ENCODE measurements around the gene APOL2. TPM values are rescaled to one million over a fixed set of nuclear protein-coding genes. Genes with fewer than 3 reads are reported as not detected.
A peak's percentile ranks its signal among the peaks of the same experiment; 100 is the strongest.
"Not testable (repeated sequence)": the region's sequence is repeated elsewhere in the genome, so short reads cannot be mapped to it uniquely, and the experiment has no call there.

The APOL2 gene
- total RNA-seq, 2 experiments from 2014 or later = 77.0 to 85.4 TPM

DNA sequence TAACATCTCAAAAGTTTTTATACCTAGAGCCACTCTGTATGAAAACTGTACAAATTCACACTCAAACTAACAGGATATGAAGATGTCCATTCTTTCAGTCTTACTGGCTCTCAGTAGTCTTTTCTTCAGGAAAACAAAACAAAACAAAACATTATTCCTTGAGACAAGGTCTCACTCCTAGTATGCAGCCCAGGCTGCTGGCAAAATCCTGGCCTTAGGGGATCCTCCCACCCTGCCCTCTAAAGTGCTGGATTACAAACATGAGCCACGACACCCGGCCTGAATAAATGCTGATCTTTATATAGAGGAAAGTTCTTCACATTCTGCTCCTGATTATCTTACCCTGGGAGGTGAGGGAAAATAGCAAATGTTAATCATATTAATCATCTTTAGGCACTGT, 5.1 kb downstream of the APOL2 start:
- no peak overlapping the region for H3K4me3 Mint-ChIP-seq
- ChIA-PET POLR2A (no interaction called here), CTCF (no interaction called here)
- H3K27me3 Mint-ChIP-seq = no peaks in the 10 kb centered on the region
- H3K9me3 Mint-ChIP-seq = peaks cover 9% of the 10 kb centered on the region
- H3K4me1 Mint-ChIP-seq = peaks cover 54% of the 10 kb centered on the region
- H3K27ac Mint-ChIP-seq = peak overlapping the region; percentile 27
- DNase-seq = no peak
- H3K36me3 Mint-ChIP-seq (ENCODE audit: low read depth) = peaks cover 88% of the 10 kb centered on the region

DNA sequence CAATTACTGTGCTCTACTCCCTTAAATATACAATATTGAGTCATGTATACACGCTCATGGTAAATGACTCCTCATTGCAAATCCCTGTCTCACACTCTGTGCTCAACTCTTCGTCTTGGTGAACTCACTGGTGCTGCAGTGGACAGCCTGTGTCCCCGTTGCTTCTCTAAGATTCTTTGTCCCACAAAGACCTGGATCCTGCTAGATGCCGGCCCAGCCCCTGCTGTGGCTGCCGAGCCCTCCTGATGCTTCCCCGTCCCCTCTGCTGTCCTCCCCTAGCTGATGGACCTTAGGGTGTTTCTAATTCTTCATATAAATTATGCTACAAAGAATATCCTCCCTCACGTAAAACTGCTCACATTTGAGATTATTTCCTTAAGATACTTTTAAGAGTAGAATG, 5.5 kb downstream of the APOL2 start:
- Mint-ChIP-seq H3K9me3 (peaks cover 9% of the 10 kb centered on the region), H3K4me1 (peaks cover 56% of the 10 kb centered on the region), H3K4me3 (no peak overlapping the region), H3K27me3 (no peaks in the 10 kb centered on the region), H3K36me3 (ENCODE audit: low read depth) (peaks cover 88% of the 10 kb centered on the region), H3K27ac (no peak overlapping the region)
- ChIA-PET POLR2A (no interaction called here), CTCF (no interaction called here)
- no peak for DNase-seq

DNA sequence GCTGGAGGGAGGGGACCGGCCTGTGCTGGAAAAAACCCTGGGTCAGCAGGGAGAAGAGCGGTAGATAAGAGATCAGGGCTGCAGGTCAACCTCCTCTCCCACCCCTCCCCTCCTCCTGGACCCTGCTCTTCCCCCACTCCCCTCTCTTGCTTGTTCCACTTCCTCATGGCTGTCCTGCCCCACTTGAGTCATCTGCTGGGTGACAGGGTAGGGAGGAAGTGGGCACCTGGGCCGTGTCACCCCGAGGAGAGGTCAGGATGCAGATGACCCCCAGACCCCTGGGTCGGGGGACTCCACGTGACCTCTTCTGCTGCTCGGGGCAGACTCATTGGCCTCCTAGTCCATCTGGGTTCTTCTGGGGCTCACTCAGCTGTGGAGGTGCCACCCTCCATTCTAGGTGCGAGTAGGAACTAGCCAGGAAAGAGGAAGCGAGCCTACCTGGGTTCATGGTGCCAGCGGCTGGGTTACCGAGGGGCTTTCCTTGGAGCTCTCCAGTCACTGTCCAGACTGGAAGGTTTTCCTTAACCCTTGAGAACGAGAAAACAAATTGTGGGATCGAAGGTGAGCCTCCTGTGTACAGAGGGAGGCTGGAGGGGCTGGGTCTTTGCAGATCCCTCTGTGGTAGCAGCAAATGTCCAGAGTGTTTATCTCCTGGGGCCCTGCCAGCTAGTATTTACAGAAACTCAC, 6.5 kb downstream of the APOL2 start:
- POLR2A ChIA-PET = no interaction called here
- H3K4me1 Mint-ChIP-seq = peaks cover 53% of the 10 kb centered on the region
- peaks cover 89% of the 10 kb centered on the region for H3K36me3 Mint-ChIP-seq (ENCODE audit: low read depth)
- DNase-seq = no peak
- peaks cover 9% of the 10 kb centered on the region for H3K9me3 Mint-ChIP-seq
- no peak overlapping the region for H3K4me3 Mint-ChIP-seq
- no peaks in the 10 kb centered on the region for H3K27me3 Mint-ChIP-seq
- H3K27ac Mint-ChIP-seq = peak overlapping the region; percentile 58
- CTCF ChIA-PET = no interaction called here

DNA sequence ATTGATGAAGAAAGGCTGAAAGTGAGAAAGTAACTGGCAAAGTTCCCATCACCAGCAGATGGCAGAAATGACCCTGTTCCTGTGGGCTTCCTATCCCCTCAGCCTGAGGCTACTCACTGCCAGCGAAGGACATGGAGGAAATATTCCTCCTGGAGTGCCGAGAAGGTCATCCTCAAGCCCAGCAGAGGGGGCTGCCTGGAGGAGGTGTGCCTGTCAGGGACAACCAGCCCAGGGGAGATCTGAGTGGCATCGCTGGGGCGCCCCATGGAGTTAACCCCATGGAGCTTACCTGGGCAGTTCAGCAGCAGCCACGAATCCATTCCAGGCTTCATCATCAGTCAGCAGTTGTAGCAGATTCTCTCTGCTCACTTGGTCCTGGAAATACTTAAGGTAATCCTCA, 8.3 kb downstream of the APOL2 start:
- CTCF ChIA-PET, H3K27me3 Mint-ChIP-seq, H3K9me3 Mint-ChIP-seq, POLR2A ChIA-PET, H3K4me3 Mint-ChIP-seq, DNase-seq, H3K27ac Mint-ChIP-seq: not testable (repeated sequence)
- Mint-ChIP-seq H3K4me1 (peaks cover 39% of the 10 kb centered on the region), H3K36me3 (ENCODE audit: low read depth) (peaks cover 83% of the 10 kb centered on the region)

DNA sequence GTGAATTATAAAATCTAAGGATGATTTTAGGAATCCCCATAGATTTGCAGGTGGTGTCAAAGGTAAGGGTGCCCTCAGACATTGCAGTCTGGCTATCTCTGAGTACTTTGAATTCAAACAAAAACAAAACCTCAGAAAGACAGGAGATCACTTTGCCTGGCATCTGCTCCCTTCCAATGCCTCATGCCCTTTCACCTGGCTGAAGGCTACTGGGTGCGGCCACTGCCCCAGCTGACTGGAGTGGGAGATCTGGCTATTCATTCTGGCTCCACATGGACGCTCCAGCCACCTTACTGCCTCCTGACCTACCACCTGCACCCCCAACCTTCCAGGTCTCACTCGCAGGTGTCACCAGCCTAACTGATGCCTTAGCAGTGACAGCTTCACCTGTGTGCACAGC, 9.7 kb downstream of the APOL2 start:
- H3K4me1 Mint-ChIP-seq = peaks cover 25% of the 10 kb centered on the region
- DNase-seq, H3K27me3 Mint-ChIP-seq, H3K9me3 Mint-ChIP-seq, H3K27ac Mint-ChIP-seq, POLR2A ChIA-PET, H3K4me3 Mint-ChIP-seq: not testable (repeated sequence)
- CTCF ChIA-PET = interaction anchor here (3.6 kb wide), 1 partner anchor 9 kb away, joined by 14 read pairs; the partner anchor contains the start of gene APOL2
- peaks cover 69% of the 10 kb centered on the region for H3K36me3 Mint-ChIP-seq (ENCODE audit: low read depth)

DNA sequence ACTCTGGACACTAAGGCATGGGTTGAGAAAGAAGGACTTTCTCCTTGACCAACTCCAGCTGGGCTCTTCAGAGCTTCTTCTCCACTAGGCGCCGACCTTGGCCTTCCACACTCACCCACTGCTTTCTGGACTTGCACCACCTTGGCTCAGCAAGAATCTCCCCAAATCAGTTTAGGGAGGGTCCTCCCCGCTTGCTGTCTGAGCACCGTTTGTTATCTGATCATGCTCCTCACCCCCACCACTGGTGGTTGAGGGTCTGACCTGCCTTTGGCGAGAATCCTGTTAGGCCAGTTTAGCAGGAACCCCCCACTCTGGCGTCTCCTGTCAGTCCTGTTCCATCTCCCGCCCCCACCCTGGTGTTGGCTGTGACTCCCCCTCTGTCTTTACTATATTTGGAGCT, 10.4 kb downstream of the APOL2 start:
- Mint-ChIP-seq H3K36me3 (ENCODE audit: low read depth) (peaks cover 62% of the 10 kb centered on the region), H3K27me3 (no peaks in the 10 kb centered on the region), H3K9me3 (no peaks in the 10 kb centered on the region), H3K4me1 (peaks cover 18% of the 10 kb centered on the region), H3K4me3 (no peak overlapping the region), H3K27ac (peak overlapping the region; percentile 42)
- CTCF ChIA-PET = interaction anchor here (3.6 kb wide), 1 partner anchor 10 kb away, joined by 14 read pairs; the partner anchor contains the start of gene APOL2
- POLR2A ChIA-PET = no interaction called here
- DNase-seq = no peak

DNA sequence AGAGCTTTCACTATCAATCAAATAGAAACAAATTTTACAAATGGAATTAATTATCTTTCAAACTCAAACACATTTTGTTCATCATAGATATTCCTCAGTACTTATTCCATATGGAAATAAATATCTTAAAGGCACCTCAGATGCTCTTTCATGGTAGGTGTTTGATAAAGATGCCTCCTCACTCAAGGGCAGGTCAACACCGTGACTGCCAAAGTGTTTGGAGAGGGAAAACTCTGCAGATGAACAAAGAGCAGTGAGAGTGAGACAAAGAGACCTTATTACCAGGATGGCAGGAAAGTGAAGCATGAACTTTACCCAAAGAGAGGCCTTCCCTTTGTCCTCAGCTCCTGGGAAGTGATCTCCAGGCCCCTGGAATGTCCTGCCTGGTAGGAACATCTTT, 11.0 kb downstream of the APOL2 start:
- H3K4me3 Mint-ChIP-seq, H3K27me3 Mint-ChIP-seq, DNase-seq, H3K9me3 Mint-ChIP-seq, POLR2A ChIA-PET: not testable (repeated sequence)
- CTCF ChIA-PET = interaction anchor here (1.0 to 3.6 kb wide), 2 partner anchors 10 to 12 kb away, joined by 3 to 14 read pairs; partner anchors contain the start of gene APOL2
- Mint-ChIP-seq H3K27ac (peak overlapping the region; percentile 42), H3K36me3 (ENCODE audit: low read depth) (peaks cover 57% of the 10 kb centered on the region), H3K4me1 (peaks cover 14% of the 10 kb centered on the region)

- Mint-ChIP-seq H3K36me3 (ENCODE audit: low read depth) (peaks cover 52% of the 10 kb centered on the region), H3K27ac (no peak overlapping the region), H3K27me3 (no peaks in the 10 kb centered on the region), H3K4me1 (peaks cover 12% of the 10 kb centered on the region), H3K4me3 (no peak overlapping the region), H3K9me3 (no peaks in the 10 kb centered on the region)
- DNase-seq = no peak
- CTCF ChIA-PET = interaction anchor here (1.0 to 3.6 kb wide), 2 partner anchors 11 kb away, joined by 3 to 14 read pairs; partner anchors contain the start of gene APOL2
- POLR2A ChIA-PET = interaction anchor here (0.9 kb wide), 1 partner anchor 11 kb away, joined by 5 read pairs; the partner anchor contains the start of gene APOL2
Measured at GRCh38 chr22:36227806-36228205, 11.5 kb downstream of the APOL2 start.

DNA sequence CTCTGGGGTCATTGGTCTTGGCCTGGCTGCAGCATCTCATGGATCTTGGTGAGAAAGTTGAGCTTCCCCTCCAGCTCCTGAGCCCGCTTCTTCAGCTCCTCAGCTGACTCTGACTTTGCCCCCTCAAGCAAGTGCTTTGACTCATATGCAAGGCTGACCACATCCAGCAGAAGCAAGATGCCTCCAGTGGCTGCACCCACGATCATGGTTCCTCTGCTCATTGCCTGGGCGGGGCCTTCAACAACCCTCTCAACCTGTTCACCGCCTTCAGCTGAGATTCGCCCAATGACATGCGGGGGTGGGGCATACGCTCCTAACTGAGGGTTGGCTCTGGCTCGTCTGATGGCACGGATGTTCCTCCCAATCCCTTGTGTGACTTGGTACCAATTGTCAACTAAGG, 11.9 kb downstream of the APOL2 start:
- no peaks in the 10 kb centered on the region for H3K27me3 Mint-ChIP-seq
- ChIA-PET CTCF (interaction anchor here (1.0 to 3.6 kb wide), 4 partner anchors 9 to 12 kb away, joined by 3 to 14 read pairs (median 4); partner anchors contain the start of gene APOL2), POLR2A (interaction anchor here (0.6 to 0.9 kb wide), 2 partner anchors 12 to 676 kb away, joined by 3 to 5 read pairs; partner anchors contain the start of gene APOL2)
- H3K9me3 Mint-ChIP-seq = no peaks in the 10 kb centered on the region
- no peak overlapping the region for H3K27ac Mint-ChIP-seq
- peaks cover 11% of the 10 kb centered on the region for H3K4me1 Mint-ChIP-seq
- H3K36me3 Mint-ChIP-seq (ENCODE audit: low read depth) = peaks cover 48% of the 10 kb centered on the region
- H3K4me3 Mint-ChIP-seq = no peak overlapping the region
- peak; percentile 16 for DNase-seq

GRCh38 chr22:36226189-36226588, 13.1 kb downstream of the APOL2 start:
- H3K4me3 Mint-ChIP-seq = no peak overlapping the region
- peaks cover 2% of the 10 kb centered on the region for H3K27me3 Mint-ChIP-seq
- peaks cover 11% of the 10 kb centered on the region for H3K4me1 Mint-ChIP-seq
- ChIA-PET POLR2A (no interaction called here), CTCF (interaction anchor here (0.9 to 3.6 kb wide), 4 partner anchors 10 to 160 kb away, joined by 3 to 14 read pairs (median 4); partner anchors contain the start of gene APOL2)
- H3K9me3 Mint-ChIP-seq = no peaks in the 10 kb centered on the region
- no peak overlapping the region for H3K27ac Mint-ChIP-seq
- no peak for DNase-seq
- peaks cover 39% of the 10 kb centered on the region for H3K36me3 Mint-ChIP-seq (ENCODE audit: low read depth)

DNA sequence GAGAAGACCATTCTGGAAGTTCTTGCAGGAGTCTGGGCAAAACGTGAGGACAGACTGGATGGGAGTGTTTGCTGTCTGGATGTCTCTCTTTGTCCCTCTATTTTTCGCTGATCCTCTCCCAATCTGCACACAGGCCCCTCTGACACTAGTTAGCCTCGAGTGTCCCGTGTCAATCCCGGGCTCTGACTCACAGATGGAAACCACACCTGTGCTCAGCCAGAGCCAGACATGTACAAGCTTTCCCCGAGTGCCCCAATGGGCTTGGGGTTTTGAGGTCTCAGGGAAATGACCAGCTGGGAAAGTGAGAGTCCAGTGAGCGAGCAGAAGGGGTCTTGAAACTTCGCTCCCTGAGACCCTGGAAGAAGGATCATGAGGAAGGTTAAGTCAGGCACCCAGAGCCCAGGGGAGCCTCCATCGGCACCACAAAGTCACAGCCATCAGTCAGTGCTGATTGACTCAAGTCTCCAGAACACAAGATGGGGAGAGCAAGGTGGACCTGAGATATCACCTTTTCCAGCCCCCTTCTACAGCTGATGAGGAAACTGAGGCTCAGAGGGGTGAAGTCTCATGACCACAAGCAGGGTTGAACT, 13.9 kb downstream of the APOL2 start:
- H3K27me3 Mint-ChIP-seq = peaks cover 2% of the 10 kb centered on the region
- H3K4me1 Mint-ChIP-seq = peaks cover 11% of the 10 kb centered on the region
- no peak overlapping the region for H3K4me3 Mint-ChIP-seq
- no peak overlapping the region for H3K27ac Mint-ChIP-seq
- DNase-seq = no peak
- H3K9me3 Mint-ChIP-seq = no peaks in the 10 kb centered on the region
- CTCF ChIA-PET = interaction anchor here (2.3 kb wide), 1 partner anchor 10 kb away, joined by 5 read pairs; no protein-coding TSS in a partner anchor
- peaks cover 31% of the 10 kb centered on the region for H3K36me3 Mint-ChIP-seq (ENCODE audit: low read depth)
- POLR2A ChIA-PET = no interaction called here

DNA sequence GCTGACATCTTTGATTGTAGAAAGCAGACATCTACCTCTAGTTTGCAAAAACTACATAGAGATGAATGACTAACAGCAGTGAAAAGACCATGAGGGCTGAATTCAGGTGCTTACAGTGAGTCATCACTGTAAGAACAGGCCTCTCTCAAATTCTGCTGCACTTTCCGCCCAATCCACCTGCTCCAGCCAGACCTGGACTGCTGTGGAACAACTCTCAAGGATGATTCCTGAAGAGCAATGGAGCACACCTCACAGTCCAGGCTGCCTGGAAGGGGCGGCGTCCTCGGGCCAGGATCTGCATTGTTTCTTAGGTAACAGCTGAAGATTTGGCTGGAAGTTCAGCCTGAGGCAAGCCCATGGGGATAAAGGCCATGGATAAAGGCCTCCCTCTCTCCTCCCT, 15.1 kb downstream of the APOL2 start:
- Mint-ChIP-seq H3K4me1 (peaks cover 12% of the 10 kb centered on the region), H3K27ac (no peak overlapping the region), H3K9me3 (no peaks in the 10 kb centered on the region), H3K36me3 (ENCODE audit: low read depth) (peaks cover 23% of the 10 kb centered on the region), H3K4me3 (no peak overlapping the region), H3K27me3 (peaks cover 4% of the 10 kb centered on the region)
- no peak for DNase-seq
- ChIA-PET CTCF (interaction anchor here (0.6 kb wide), 1 partner anchor 35 kb away, joined by 4 read pairs; no protein-coding TSS in a partner anchor), POLR2A (no interaction called here)

- Mint-ChIP-seq H3K27ac (no peak overlapping the region), H3K9me3 (no peaks in the 10 kb centered on the region), H3K27me3 (peaks cover 11% of the 10 kb centered on the region), H3K36me3 (ENCODE audit: low read depth) (peaks cover 17% of the 10 kb centered on the region), H3K4me1 (peaks cover 11% of the 10 kb centered on the region), H3K4me3 (no peak overlapping the region)
- CTCF ChIA-PET = no interaction called here
- POLR2A ChIA-PET = no interaction called here
- no peak for DNase-seq
Measured at GRCh38 chr22:36223504-36223903, 15.8 kb downstream of the APOL2 start.

Measured in activated CD4-positive, alpha-beta T cell treated with anti-CD3 and anti-CD28 coated beads, Interleukin-2, amount 10 ng/mL, durations not matched to agents 7 days and 5 days (primary cell).